GM12801 (cell line): ENCODE data around the gene SKAP1.

Experiments used
- TF ChIP-seq, protein P1 (sequence below): IDR thresholded peaks from one replicate; pipeline ENCODE4 v1.5.1; 2011; ENCODE audit warnings: control low read depth; ENCODE audit not compliant: insufficient read length; ENCODE audit errors: extremely low read depth

The SKAP1 gene

DNA sequence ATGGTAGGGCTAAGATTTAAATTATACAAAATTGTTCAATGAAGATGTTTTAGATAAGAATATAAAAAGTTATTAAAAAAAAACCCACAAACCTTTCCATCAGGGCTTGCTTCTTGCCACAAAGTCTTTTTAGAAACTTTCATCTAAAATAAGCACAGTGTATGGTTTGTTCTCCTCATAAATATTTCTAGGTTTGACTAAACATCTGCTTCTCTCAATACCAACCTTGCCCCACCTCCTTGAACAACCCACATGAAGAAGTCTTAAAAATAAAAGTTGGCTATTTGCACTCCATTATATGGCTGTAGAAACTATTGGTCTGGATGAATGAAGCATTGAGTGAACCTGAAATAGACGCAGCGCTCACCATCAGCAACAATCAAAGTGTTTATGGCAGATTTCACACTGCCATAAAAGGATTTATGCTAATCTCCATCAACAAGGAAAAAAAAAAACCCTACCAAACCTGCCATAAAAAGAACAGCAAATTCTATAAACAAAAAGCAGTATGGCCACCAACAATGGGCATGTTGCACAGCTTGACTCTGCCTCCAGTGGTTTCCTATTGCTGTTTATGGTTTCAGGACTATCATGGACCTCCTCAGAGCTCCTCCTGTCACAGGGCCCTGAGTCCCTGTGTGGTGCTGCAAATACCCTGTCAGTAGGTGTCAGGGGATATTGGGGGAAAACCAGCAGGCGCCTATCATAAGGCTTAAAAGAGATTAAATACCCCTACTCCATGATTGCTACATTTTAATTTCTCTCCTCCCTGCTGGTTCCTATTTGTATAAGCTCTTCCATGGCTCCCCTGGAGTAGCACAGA is 284.8 kb downstream of the SKAP1 start:
- TF ChIP-seq, protein P1, sequence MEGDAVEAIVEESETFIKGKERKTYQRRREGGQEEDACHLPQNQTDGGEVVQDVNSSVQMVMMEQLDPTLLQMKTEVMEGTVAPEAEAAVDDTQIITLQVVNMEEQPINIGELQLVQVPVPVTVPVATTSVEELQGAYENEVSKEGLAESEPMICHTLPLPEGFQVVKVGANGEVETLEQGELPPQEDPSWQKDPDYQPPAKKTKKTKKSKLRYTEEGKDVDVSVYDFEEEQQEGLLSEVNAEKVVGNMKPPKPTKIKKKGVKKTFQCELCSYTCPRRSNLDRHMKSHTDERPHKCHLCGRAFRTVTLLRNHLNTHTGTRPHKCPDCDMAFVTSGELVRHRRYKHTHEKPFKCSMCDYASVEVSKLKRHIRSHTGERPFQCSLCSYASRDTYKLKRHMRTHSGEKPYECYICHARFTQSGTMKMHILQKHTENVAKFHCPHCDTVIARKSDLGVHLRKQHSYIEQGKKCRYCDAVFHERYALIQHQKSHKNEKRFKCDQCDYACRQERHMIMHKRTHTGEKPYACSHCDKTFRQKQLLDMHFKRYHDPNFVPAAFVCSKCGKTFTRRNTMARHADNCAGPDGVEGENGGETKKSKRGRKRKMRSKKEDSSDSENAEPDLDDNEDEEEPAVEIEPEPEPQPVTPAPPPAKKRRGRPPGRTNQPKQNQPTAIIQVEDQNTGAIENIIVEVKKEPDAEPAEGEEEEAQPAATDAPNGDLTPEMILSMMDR = no peak

DNA sequence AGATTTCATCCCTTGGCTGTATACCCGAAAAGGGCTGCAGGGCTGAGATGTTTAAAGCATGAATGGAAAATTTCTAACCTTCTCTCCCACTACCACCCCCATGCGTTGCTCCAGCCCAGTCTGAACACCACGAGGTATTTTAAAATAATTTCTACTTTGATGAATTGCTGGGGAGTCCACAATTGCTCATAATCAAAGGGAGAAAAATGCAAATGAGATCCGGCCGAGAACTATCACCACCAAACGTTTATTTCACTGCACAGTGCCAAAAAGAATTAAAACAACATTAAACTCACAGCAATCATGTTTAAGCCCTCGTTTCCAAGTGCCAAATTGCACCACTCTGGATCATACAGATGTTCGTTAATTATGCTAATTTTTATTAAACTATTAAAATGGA is 285.8 kb downstream of the SKAP1 start:
- TF ChIP-seq, protein P1 = no peak

DNA sequence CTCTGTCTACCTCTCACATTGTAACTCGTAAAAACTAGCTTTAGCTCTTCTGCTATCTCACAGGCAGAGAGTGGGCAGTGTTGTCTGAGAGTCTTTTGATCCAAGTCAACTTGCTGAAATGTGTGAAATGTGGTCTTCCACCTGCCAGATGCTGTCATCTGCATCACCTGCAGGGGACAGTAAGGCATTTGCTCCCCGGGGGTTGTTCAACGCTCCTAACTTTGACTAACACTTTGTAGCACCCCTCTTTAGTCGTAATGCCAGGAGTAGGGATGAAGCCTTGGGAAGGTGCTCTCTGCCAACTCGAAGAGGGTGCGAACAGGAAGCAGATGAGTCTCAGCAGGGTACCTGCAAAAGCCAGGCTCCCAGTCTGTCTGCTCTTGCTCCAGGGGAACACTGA is 286.4 kb downstream of the SKAP1 start:
- TF ChIP-seq, protein P1 = no peak

DNA sequence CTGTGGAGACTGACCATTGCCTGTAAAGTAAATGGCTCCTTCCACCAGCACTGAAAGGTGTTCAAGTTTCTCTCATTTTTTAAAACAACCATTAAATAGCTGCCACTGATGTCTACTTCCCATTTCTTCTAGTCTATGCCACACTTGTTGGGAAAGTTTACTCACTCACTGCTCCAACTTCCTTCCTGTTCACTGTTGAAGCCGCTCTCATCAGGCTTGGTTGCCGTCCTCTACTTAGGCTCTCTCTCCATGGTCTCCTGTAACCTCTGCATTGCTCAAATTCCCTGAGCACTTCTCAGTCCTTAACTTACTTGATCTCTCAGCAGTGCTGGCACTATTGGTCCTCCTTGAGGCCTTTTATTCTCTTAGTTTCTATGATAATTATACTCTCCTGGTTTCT is 290.1 kb downstream of the SKAP1 start:
- TF ChIP-seq, protein P1 = no peak

DNA sequence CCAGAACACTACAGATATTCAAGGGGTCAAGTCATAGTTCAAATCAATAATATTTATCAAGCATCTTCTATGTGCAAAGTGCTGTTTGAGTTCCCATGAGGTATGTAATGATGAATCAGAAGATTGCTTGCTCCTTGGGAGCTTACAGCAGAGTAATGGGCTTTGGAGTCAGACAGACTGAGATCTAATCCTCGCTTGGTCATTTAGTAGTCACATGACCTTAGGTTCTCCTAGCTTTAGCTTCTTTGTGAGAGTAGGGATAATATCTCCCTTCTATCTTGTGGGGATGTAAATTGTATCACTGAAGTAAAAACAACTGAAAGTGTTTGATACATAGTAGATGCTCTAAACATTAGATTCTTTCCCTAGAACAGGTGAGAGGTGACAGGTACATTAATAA is 292.4 kb downstream of the SKAP1 start:
- TF ChIP-seq, protein P1 = no peak

DNA sequence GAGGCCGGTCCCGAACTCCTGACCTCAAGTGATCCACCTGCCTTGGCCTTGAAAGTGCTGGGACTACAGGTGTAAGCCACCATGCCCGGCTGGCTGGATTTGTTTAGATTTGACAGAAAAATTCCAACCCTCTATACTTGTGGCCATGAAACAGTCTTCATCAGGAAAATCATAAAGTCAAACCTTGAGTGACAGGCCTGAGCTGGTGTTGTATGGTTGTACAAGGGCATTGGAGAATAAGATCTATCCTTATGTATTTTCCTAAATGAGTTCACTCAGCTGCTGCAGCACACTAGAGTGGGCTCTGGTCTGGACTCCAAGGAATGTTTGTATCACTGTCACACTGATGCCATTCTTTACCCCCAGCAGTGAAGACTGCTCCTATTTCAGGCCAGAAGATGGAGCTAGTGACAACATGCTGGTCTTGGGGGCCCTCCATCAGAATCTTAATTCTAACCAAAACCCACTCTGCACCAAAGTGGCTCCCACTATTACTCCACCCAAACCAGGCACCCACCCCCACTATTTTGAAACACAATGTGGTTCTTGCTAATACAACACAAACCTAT is 295.0 kb downstream of the SKAP1 start:
- TF ChIP-seq, protein P1 = no peak

DNA sequence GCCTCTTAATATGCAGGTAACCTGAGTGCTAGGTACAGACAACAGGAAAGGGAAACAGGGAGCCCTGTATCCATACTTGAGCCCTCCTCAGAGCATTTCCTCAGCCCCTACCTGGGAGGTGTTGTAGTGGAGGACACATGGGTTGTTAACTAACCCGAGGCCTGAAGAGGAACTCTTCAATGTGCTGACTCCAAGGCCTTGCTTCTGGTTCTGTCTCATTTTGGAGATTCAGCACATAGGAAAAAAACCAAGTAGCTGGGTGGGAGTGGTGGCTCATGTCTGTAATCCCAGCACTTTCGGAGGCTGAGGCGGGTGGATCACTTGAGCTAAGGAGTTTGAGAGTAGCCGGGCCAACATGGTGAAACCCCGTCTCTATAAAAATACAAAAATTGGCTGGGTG is 297.6 kb downstream of the SKAP1 start:
- TF ChIP-seq, protein P1 = no peak
